ENCODE measurements around the gene AHRR.

DNA sequence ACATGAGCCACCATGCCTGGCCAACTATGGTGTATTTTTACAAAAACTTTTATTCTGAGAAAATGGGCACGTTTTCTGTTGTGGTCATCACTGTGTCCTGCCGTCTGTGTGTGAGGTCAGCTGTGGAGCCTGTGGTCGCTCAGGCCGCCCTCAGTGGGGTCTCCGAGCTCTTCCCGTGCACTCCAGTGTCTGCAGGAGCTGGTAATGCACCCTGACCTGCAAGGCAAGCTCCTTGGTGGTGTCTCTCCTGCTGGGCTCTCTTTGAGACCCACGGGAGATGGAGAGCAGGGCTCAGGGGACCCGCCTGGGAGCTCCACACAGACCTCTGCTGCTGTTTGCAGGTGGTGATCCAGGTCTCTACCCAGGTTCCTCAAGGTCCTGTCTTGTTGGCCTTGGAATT is 9.6 kb upstream of the AHRR start:
- TF ChIP-seq, protein P1, sequence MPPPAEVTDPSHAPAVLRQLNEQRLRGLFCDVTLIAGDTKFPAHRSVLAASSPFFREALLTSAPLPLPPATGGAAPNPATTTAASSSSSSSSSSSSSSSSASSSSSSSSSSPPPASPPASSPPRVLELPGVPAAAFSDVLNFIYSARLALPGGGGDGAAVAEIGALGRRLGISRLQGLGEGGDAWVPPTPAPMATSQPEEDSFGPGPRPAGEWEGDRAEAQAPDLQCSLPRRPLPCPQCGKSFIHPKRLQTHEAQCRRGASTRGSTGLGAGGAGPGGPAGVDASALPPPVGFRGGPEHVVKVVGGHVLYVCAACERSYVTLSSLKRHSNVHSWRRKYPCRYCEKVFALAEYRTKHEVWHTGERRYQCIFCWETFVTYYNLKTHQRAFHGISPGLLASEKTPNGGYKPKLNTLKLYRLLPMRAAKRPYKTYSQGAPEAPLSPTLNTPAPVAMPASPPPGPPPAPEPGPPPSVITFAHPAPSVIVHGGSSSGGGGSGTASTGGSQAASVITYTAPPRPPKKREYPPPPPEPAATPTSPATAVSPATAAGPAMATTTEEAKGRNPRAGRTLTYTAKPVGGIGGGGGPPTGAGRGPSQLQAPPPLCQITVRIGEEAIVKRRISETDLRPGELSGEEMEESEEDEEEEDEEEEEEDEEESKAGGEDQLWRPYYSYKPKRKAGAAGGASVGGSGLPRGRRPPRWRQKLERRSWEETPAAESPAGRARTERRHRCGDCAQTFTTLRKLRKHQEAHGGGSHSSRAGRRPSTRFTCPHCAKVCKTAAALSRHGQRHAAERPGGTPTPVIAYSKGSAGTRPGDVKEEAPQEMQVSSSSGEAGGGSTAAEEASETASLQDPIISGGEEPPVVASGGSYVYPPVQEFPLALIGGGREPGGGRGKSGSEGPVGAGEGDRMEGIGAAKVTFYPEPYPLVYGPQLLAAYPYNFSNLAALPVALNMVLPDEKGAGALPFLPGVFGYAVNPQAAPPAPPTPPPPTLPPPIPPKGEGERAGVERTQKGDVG (CRISPR knock-in tag; IDR thresholded peaks at IDR 0.05) = no peak
- no peak for TF ChIP-seq SUZ12 (IDR thresholded peaks at IDR 0.05; ENCODE audit: unreplicated experiment)
- no peak for TF ChIP-seq PML (IDR thresholded peaks at IDR 0.05; ENCODE audit: low read length)
- no peak for TF ChIP-seq CHD2 (IDR thresholded peaks at IDR 0.05; ENCODE audit: borderline replicate concordance, low read depth, low read length)
- TF ChIP-seq MXI1 (IDR thresholded peaks at IDR 0.05; ENCODE audit: low read depth, low read length) = no peak
- no peak for TF ChIP-seq CTCF (IDR thresholded peaks at IDR 0.05 in 2 of 3, conservative IDR thresholded peaks at IDR 0.05 in 1 of 3; ENCODE audit: control insufficient read depth in 2 of 3, extremely low read depth in 1 of 3, insufficient read depth in 1 of 3, low read depth in 3 of 3, low read length in 3 of 3)
- no peak for TF ChIP-seq POU2F2 (IDR thresholded peaks at IDR 0.05; ENCODE audit: borderline replicate concordance, low read depth, low read length)
- no peak for TF ChIP-seq POLR2AphosphoS5 (IDR thresholded peaks at IDR 0.05; ENCODE audit: low read length)
- no peak for TF ChIP-seq SKIL (IDR thresholded peaks at IDR 0.05; ENCODE audit: low read depth, poor library complexity, severe bottlenecking)
- no peak for TF ChIP-seq USF1 (IDR thresholded peaks at IDR 0.05; ENCODE audit: borderline replicate concordance, extremely low read length, insufficient read depth, low read depth, low read length)
- TF ChIP-seq EZH2 (IDR thresholded peaks at IDR 0.05; ENCODE audit: borderline replicate concordance, control insufficient read depth, low read depth, low read length) = no peak
- TF ChIP-seq RAD21 (IDR thresholded peaks at IDR 0.05; ENCODE audit: insufficient read depth, low read depth, low read length) = no peak
- TF ChIP-seq, protein P2, sequence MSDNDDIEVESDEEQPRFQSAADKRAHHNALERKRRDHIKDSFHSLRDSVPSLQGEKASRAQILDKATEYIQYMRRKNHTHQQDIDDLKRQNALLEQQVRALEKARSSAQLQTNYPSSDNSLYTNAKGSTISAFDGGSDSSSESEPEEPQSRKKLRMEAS (IDR thresholded peaks at IDR 0.05; ENCODE audit: low read depth, low read length) = no peak

All from GM12878 (cell line).